T-helper 1 cell treated with Interleukin-12 subunit alpha and Interleukin-12 subunit beta and Interleukin-4 antibody, amounts not matched to agents 30 μg/mL and 1 μg/mL, for 36 hours (primary cell): ENCODE results near the gene USP5.

Experiments used
- H3K27ac Mint-ChIP-seq: one replicate; pipeline ENCODE4 v1.8.0; 2021; ENCODE audit warnings: mild to moderate bottlenecking, mixed read lengths
- H3K27me3 Mint-ChIP-seq: one replicate; pipeline ENCODE4 v1.8.0; 2021; ENCODE audit warnings: low read depth, mixed read lengths
- H3K36me3 Mint-ChIP-seq: one replicate; pipeline ENCODE4 v1.8.0; 2021; ENCODE audit warnings: low read depth, mixed read lengths
- H3K4me1 Mint-ChIP-seq: one replicate; pipeline ENCODE4 v1.8.0; 2021; ENCODE audit warnings: low read depth, mixed read lengths
- H3K4me3 Mint-ChIP-seq: one replicate; pipeline ENCODE4 v1.8.0; 2021; ENCODE audit warnings: mild to moderate bottlenecking, moderate library complexity, mixed read lengths
- H3K9me3 Mint-ChIP-seq: one replicate; pipeline ENCODE4 v1.8.0; 2021; ENCODE audit warnings: mixed read lengths

The USP5 gene

DNA sequence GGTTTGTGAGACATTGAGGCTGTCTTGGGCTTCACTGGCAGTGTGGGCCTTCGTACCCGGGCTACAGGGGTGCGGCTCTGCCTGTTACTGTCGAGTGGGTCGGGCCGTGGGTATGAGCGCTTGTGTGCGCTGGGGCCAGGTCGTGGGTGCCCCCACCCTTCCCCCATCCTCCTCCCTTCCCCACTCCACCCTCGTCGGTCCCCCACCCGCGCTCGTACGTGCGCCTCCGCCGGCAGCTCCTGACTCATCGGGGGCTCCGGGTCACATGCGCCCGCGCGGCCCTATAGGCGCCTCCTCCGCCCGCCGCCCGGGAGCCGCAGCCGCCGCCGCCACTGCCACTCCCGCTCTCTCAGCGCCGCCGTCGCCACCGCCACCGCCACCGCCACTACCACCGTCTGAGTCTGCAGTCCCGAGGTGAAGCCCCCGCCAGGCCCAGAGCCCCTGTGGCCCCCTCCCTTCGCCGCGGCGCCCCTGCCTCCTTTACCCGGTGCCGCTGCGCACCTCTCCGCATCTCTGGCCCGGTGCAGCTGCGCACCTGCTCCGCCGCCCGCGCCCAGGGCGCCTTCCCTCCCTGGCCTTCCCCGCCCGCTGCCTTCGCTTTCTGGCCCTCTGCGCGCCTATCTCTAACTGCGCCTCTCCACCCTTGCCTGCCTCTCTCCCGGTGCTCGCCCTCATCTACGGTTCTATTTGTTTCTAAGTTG is 62.4 kb downstream of the USP5 start, which contains the start of gene ENO2:
Gene ENO2 (plus strand): TSS at position 335 of the 701 bp plus-strand sequence. CDS start 1,253 bp downstream, outside the sequence.
- Mint-ChIP-seq H3K27me3 (no peaks in the 10 kb centered on the region), H3K4me3 (peak within 1 kb of the TSS; percentile 99), H3K4me1 (peaks cover 35% of the 10 kb centered on the region), H3K27ac (peak within 1 kb of the TSS; percentile 93), H3K36me3 (peaks cover 16% of the 10 kb centered on the region), H3K9me3 (no peaks in the 10 kb centered on the region)

DNA sequence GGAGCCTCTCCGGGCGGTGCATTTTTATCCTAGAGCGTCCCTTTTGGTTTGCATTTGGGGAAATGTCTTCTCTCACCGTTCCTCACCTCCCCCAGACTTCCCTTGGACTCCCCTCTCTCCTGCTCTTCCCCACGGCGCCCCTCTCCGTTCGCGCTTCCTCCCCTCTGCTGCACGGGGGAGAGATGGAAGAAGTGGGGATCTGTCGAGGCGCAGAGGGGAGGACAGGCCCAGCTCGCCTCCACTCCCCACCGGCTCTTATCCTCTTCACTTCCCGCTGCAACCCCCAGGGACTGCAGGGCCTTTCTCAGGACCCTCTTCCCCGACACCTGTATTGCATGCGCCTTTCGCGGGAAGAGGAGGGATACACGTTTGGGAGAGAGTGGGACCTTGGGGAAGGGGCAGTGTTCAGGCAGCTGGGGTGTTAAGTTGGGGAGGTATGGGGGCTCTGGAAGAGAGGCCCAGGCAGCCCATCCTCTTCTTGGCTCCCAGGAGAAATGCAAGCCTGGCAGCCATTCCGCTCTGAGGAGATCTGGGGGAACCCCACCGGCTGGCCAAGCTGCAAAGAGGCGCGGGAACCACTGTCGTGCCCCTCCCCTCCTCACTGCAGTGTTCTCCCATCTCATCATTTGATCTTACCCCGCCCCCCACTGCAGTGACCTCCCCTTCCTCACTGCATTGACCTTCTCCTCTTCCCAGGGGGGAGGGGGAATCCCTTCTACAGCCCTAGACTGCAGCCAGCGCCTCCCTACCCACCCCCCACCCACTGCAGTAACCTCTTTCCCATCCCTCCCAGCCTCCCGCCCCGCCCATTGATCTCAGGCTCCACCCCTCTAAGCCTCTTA is 63.2 kb downstream of the USP5 start:
- Mint-ChIP-seq H3K27ac (peak overlapping the region; percentile 93), H3K27me3 (no peaks in the 10 kb centered on the region), H3K9me3 (no peaks in the 10 kb centered on the region), H3K4me3 (peak overlapping the region; percentile 99), H3K4me1 (peaks cover 41% of the 10 kb centered on the region), H3K36me3 (peaks cover 24% of the 10 kb centered on the region)

DNA sequence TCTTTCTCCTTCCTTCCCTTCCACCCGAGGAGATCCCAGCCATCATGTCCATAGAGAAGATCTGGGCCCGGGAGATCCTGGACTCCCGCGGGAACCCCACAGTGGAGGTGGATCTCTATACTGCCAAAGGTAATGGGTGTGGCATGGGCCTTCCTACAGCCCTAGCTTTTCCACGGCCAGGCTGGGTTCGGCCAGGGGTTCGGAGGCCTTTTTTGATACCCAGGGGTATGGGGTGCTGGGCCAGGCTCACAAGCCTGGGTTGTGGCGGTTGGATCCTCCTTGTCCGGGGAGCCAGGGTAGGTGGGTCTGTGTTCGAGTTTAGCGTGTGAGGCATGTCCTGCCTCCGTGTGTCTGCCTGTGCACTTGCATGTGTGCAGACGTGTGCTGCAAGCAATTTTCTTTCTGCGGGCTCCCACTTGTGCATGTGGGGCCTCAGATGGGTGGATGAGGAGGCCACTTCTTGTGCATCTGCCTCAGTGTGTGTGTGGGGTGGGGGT is 63.9 kb downstream of the USP5 start:
- H3K36me3 Mint-ChIP-seq: peaks cover 24% of the 10 kb centered on the region
- H3K4me3 Mint-ChIP-seq: peak overlapping the region; percentile 99
- H3K4me1 Mint-ChIP-seq: peaks cover 41% of the 10 kb centered on the region
- H3K27me3 Mint-ChIP-seq: no peaks in the 10 kb centered on the region
- H3K9me3 Mint-ChIP-seq: no peaks in the 10 kb centered on the region
- peak overlapping the region; percentile 55 for H3K27ac Mint-ChIP-seq
